BJ (cell line): ENCODE data around the gene FOXP1. TPM values are rescaled to one million over a fixed set of nuclear protein-coding genes. Genes with fewer than 3 reads are reported as not detected.

ENCODE experiments used
- CTCF ChIA-PET: fragments of 350-600 bp; formaldehyde crosslinking; extraction: SDS; loops from one replicate; lab custom pipeline; 2021; ENCODE audit warnings: antibody characterized with exemption, inconsistent platforms; lab: Yijun Ruan, JAX
- POLR2A ChIA-PET: fragments of 300-600 bp; sonication (Branson Sonifier 250); formaldehyde crosslinking; extraction: SDS; loops from one replicate; lab custom pipeline; 2021; ENCODE audit warnings: antibody characterized with exemption; lab: Charles Lee
- DNase-seq: peaks from one replicate; pipeline ENCODE4 v3.0.0-alpha.2; 2011; ENCODE audit warnings: low read depth
- H3K27me3 ChIP-seq: 2 replicates; pipeline ENCODE4 v1.6.0; 2011; ENCODE audit warnings: low read length; ENCODE audit not compliant: control insufficient read depth, insufficient read depth
- H3K36me3 ChIP-seq: 2 replicates; pipeline ENCODE4 v1.5.1; 2011; ENCODE audit warnings: low read length; ENCODE audit not compliant: control insufficient read depth, insufficient read depth
- H3K4me3 ChIP-seq: 2 replicates; pipeline ENCODE4 v1.5.1; 2011; ENCODE audit warnings: low read depth, mild to moderate bottlenecking, control low read depth, low read length
- polyA plus RNA-seq: library from polyadenylated mRNA; depleted of rRNA; stranded (reverse); fragments of >200 nt; gene quantifications from 2 replicates; pipeline ENCODE4 v1.2.3, GENCODE V29; 2011
- TF ChIP-seq, protein P1 (sequence below): IDR thresholded peaks from 2 replicates; pipeline ENCODE4 v1.5.1; 2011; ENCODE audit warnings: low read depth, mild to moderate bottlenecking, control low read depth, inconsistent platforms, low read length, moderate library complexity; ENCODE audit not compliant: insufficient read depth

Gene FOXP1
- polyA plus RNA-seq, 1 experiment: 37.0 TPM

DNA sequence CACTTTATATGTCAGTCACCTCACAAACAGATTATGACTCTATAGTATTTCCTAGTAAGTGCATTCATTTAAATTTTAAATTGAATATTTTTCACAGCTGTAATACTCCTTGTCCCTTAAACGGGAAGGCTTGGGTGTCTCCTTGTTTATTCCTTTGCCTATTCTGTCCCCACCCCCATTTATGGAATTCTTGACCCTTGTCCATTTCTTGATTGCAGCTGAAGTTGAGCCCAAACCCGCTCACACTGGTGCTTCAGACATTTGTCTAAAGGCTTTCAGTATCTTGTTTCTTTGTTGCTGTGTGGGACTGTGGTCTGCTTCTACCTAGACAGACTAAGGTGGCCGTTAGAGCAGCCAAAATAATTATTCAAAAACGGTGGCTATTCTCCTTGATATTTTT lies 449.7 kb downstream of the FOXP1 start:
- DNase-seq: no peak
- CTCF ChIA-PET: interaction anchor here (0.9 kb wide), 1 partner anchor 10 kb away, joined by 3 read pairs; no protein-coding TSS in a partner anchor
- POLR2A ChIA-PET: interaction anchor here (0.6 kb wide), 1 partner anchor 12 kb away, joined by 3 read pairs; no protein-coding TSS in a partner anchor
- TF ChIP-seq, protein P1, sequence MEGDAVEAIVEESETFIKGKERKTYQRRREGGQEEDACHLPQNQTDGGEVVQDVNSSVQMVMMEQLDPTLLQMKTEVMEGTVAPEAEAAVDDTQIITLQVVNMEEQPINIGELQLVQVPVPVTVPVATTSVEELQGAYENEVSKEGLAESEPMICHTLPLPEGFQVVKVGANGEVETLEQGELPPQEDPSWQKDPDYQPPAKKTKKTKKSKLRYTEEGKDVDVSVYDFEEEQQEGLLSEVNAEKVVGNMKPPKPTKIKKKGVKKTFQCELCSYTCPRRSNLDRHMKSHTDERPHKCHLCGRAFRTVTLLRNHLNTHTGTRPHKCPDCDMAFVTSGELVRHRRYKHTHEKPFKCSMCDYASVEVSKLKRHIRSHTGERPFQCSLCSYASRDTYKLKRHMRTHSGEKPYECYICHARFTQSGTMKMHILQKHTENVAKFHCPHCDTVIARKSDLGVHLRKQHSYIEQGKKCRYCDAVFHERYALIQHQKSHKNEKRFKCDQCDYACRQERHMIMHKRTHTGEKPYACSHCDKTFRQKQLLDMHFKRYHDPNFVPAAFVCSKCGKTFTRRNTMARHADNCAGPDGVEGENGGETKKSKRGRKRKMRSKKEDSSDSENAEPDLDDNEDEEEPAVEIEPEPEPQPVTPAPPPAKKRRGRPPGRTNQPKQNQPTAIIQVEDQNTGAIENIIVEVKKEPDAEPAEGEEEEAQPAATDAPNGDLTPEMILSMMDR: no peak
- Histone ChIP-seq H3K27me3 (no peaks in the 10 kb centered on the region; the same call in 1 of the 2 replicates), H3K36me3 (no peaks in the 10 kb centered on the region), H3K4me3 (no peak overlapping the region)

DNA sequence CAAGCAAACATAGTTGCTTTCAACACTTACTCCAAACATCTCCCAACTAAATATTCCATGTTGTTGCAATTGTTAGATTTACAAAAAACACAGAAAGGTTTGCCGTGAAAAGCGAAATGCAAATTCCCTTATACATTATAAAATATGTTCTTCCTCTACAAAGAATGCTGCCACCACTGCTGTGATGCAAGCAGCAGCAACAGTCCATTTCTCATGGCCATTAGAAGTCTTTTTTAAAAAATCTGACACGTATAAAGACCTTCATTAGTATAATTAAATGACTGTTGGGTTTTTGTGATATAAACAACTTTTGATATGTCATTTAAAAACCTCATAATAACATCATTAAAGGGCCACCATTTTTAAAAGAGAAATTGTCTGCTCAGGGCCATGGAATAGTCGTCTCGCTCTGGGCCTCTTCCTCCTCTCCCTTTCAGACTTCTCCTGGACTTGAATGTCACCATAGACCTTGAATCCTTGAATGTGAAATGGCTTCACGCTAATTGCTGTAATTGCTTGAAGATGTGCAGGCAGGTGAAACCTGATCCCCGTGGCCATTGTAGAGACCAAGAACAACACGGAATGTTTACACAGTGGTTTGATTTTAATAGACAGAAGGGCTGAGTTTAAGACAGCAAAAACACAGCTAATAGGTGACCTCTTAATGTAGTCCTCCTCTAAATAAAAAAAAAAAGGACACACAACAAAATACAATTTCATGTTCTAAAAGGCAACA lies 450.4 kb downstream of the FOXP1 start:
- POLR2A ChIA-PET: no interaction called here
- CTCF ChIA-PET: interaction anchor here (0.9 kb wide), 1 partner anchor 450 kb away, joined by 3 read pairs; the partner anchor contains the start of gene FOXP1

DNA sequence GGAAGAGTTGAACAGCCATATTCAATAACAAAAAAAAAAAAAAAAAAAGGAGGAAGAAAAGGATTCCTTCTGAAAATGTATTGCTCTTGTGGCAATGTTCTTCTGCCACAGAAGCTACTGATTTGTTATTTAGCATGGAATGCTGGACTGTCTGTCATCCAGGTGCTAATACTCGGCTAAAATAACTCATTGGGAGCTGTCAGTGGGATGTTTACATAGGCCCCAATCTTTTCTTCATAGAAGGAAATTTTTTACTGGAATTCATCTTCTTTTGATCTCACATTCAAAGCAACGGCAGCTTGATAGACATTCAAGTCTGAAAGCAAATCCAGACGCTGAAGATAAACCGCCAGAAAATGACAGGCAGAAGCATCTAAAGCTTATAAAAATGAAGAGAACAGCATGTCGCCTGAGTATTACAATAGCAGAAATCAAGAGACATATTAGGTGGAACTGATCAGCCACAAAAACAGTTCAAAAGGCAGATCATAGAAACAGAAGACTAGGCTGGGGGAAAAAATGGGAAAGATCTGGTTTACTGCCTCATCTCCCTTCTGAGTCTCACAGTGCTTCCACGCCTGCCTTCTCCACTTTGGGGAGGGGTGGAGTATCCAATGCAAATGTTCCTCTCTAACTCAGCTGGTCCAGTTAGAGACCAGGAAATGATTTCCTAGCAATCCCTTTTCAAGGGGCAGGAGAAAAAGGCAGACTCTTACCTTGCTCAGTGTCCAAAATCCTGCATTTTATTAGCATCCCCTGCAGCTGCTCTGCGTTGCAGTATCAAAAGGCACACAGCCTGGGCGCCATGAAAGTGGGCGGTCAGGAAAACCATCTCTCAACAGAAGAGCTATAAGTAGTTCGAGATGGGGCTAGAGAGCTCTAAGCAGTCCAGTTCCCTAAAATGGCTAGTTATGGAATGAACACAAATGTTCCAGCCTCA lies 451.9 kb downstream of the FOXP1 start:
- Histone ChIP-seq H3K27me3 (no peaks in the 10 kb centered on the region; the same call in 1 of the 2 replicates), H3K36me3 (no peaks in the 10 kb centered on the region), H3K4me3 (no peak overlapping the region)
- ChIA-PET POLR2A (no interaction called here), CTCF (interaction anchor here (0.6 to 0.9 kb wide), 2 partner anchors 30 to 365 kb away, joined by 3 read pairs; no protein-coding TSS in a partner anchor)
- no peak for DNase-seq
- TF ChIP-seq, protein P1: no peak

More for the DNA sequence above, 450.4 kb downstream of the FOXP1 start:
- TF ChIP-seq, protein P1: no peak
- no peak for DNase-seq
- H3K4me3 ChIP-seq: no peak overlapping the region
- no peaks in the 10 kb centered on the region for H3K36me3 ChIP-seq
- no peaks in the 10 kb centered on the region; the same call in 1 of the 2 replicates for H3K27me3 ChIP-seq

DNA sequence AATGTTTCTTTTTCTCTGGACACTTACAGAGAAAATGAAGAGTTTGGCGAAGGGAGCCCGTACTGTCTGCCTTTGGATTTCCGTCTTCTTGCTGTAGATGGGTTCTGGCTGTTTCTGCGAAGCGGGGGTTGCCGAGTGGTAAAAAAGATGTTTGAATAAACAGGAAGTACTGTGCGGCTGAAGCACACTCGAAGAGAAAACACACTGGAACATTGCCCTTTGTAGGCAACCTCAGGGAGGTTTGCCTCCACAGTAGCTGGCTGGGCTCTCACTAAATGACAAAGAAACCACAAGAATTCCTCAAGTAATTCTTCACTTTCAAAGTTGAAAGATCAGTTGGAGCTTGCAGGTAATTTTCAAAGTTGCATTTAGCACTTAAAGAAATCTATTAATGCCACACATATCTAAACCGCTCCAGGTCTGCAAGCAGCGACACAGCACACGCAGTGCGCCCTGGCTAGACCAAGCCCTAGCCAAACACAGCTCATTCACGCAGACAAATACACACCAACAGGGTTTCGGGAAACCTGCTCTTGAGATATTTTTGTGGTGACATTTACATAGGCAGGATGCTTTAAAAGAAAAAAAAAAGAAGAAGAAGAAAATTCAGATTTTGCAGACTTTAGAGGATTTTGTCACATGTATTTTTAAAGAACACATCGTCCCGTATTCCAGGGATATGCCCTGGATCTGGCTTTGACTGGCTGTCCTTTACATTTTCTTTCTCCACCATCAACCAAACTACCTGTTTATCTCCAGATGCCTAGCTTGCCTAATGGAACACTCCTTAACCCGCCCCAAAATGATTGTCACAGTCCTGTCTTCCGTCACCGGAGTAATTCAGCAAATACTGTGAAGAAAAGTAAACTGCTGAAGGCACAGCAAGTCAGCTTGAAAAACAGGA lies 452.8 kb downstream of the FOXP1 start:
- POLR2A ChIA-PET: no interaction called here
- no peaks in the 10 kb centered on the region; the same call in 1 of the 2 replicates for H3K27me3 ChIP-seq
- peak overlapping the region; percentile 42 for H3K4me3 ChIP-seq
- DNase-seq: peak; percentile 17
- CTCF ChIA-PET: interaction anchor here (0.9 kb wide), 1 partner anchor 365 kb away, joined by 3 read pairs; no protein-coding TSS in a partner anchor
- no peaks in the 10 kb centered on the region for H3K36me3 ChIP-seq
- TF ChIP-seq, protein P1: no peak
